HG03460 (cell line): ENCODE data around the gene SIGMAR1.
A peak's percentile ranks its signal among the peaks of the same experiment; 100 is the strongest.
"Not testable (repeated sequence)": the region's sequence is repeated elsewhere in the genome, so short reads cannot be mapped to it uniquely, and the experiment has no call there.

Experiments
- ATAC-seq: cut with Tn5 transposase; IDR thresholded peaks from one replicate; pipeline ENCODE4 v1.9.1; 2021; ENCODE audit not compliant: unreplicated experiment

Gene SIGMAR1

DNA sequence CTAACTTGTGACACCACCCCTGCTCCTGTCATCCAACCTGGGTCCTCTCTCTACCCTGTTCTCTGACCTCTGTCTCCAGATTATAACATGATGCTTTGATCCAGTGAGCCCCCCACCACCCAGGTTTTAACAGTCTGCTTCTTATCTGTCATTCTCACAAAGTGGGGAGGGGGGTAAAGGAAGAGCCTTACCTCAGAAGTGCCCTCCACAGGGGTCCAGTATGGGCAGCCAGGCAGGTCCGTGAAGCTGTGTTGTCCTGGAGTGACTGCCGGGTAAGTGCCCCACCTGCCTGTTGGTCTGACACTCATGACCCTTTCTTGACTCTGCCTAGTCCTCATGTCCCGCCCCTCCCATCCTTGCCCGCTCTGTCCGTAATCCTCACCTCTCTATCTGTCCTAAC lies 17.8 kb upstream of the SIGMAR1 start:
- ATAC-seq = no peak

DNA sequence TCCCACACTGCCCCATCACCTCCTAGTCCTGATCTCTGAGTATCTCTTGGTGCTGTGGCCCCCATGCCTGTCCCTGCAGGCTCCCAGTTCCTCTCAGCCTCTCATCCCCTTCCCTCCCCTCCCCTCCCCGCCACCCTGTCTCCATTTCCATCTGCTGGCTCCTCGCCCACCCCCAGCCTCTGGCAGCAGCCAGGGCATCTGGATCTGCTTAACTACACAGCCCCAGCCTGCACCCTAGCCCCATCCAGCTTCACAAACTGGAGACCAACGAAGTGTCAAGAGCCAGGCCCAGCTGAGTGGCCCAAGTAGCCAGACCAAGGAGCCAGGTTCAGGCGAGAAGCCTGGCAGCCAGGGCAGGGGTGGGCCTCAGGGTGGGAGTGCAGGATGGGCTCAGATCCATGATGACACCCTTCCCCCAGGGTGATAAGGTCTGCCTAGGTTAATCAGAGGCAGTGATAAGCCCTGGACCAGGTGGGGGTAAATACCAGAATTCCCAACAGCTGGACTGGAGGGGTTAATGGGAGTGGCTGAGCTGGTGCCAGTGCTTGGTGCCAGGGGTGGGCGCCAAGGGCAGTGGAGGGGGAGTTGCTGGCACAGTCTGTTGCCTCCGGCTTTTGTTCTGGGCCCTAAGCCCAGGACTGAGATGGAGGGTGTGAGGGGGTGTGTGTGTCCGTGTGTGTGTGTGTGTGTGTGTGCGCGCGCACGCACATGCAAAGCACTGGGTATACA lies 16.9 kb upstream of the SIGMAR1 start:
- no peak for ATAC-seq

- ATAC-seq = no peak
Observed at GRCh38 chr9:34653151-34654072, 15.8 kb upstream of the SIGMAR1 start.

GRCh38 chr9:34652602-34653000 lies 15.0 kb upstream of the SIGMAR1 start:
- no peak for ATAC-seq

DNA sequence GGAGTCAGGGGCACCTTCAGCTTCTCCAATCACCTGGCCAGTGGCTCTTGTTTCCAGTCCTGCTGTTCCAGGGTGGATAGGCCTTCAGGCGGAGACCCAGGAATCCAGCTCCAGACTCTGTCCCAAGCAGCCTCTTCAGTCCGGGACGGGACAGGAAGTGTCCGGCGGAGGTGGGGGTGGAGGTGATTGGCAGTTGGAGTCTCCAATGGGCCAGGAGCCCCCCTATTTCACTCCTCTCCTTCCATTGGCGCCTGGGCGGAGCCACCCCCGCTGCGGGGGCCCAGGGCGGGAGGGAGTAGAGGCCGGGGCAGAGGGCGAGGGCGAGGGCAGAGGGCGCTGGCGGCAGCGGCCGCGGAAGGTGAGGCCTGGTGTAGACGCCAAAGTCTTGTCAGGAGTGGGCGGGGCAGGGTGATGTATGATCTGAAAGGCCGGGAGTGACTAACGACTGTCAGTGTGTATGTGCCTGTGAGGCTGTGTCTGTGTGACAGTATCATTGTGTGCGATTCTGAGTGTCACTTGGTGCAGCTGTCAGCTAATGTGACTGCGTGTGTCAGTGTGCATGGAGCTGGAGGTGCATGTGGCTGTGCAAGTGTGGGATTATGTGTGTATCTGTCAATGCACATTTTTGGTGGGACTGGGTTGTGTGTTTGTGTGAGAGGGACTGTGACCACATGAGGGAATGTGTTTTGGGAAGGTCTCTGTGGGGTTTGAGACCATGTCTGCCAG lies 14.5 kb upstream of the SIGMAR1 start, which contains the start of gene IL11RA:
Gene IL11RA (plus strand): TSS at position 310 of the 726 bp plus-strand sequence. CDS start 3,033 bp downstream, outside the sequence.
- no peak for ATAC-seq

DNA sequence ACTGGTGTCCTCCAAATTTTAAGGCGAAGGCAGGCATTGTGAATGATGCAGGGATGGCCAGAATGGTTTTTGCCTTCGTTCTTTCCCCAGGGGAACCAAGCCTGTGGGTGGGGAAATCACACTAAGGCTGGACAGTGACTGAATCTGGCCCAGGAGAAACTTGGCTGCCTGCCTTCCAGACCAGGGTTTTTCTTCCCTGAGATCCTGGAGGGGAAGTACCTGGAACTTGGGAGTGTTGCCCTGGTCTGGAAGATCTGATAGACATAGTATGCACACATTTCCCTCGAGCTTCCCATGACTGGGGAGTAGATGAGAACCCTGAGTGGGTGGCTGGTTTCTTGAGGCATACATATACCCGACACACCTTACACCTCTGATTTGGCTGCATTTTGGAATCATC lies 13.7 kb upstream of the SIGMAR1 start:
- ATAC-seq = no peak

GRCh38 chr9:34650816-34651215 lies 13.2 kb upstream of the SIGMAR1 start:
- ATAC-seq = no peak

GRCh38 chr9:34648673-34649072 lies 11.1 kb upstream of the SIGMAR1 start:
- no peak for ATAC-seq

GRCh38 chr9:34647651-34648050 lies 10.1 kb upstream of the SIGMAR1 start:
- ATAC-seq = no peak

- ATAC-seq = peak; percentile 17
Observed at GRCh38 chr9:34647084-34647403, 9.5 kb upstream of the SIGMAR1 start.

GRCh38 chr9:34646211-34647083 lies 8.9 kb upstream of the SIGMAR1 start, which contains the start of gene GALT:
Gene GALT, plus strand, starts transcription at chr9:34646675. Its CDS starts 30 bp downstream, at chr9:34646705.
- ATAC-seq = peak; percentile 84

DNA sequence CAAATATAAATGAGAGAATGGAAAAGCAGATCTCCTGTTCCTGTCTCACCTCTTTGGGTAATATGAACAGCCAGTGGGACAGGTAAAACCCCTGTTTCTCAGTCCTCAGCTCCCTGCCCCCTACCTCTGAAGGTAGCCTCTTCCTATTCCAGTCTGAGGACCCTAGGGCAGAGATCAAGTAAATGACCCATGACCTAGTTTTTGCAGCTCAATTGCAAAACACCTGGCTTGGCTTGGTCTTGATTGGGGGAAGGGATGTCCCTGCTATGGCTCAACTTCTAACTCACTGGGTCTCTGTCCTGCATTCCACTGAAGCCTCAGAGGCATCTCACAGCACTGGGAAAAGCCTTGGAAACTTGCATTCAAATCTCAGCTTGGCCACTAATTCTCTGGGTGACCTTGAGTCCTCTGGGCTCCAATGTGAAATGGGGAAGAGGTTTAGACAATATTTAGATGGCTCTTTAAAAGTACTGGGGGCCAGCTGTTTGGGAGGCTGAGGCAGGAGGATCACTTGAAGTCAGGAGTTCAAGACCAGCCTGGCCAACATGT lies 7.3 kb upstream of the SIGMAR1 start:
- ATAC-seq = no peak

DNA sequence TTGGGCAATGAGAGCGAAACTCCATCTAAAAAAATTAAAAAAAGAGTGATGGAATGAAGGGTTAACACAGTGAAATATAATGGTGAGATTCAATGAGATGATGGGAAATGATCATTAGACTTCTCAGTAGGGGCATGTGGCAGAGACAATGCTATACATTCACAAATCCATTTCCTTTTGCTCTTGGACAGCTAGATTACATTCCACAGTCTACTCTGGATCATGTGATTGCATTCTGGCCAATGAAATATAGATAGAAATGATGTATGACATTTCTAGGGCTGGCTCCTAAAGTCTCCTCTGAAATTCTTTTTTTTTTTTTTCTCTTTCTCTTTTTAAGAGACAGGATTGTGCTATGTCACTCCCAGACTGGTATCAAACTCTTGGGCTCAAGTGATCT lies 5.1 kb upstream of the SIGMAR1 start:
- ATAC-seq = no peak

- not testable (repeated sequence) for ATAC-seq
Observed at GRCh38 chr9:34639322-34639721, 1.7 kb upstream of the SIGMAR1 start.

GRCh38 chr9:34638138-34638445 lies 505 bp upstream of the SIGMAR1 start:
- ATAC-seq = no peak

DNA sequence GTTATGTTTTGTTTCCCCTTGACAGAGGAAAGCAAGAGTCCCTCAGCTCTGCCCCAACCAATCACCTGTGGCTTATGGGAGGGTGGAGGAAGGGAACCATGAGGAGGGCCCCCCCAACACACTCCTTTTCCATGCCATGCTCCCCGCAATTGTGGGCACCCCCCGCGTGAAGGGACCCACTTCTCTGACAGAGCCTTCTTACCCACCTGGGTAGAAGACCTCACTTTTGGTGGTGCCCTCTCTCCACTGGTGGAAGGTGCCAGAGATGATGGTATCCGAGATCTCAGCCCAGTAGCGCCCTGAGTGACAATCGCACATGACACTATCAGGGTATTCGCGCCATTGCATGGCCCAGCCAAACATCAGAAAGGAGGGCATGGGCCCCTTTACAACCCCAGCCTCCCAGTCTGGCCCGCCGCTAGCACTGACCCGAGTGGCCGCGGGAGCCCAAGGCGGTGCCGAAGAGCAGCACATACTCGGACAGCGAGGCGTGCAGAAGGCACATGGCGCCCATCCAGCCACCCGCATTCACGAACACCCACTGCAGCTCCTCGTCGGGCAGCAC lies 714 bp downstream of the SIGMAR1 start:
- ATAC-seq = no peak

DNA sequence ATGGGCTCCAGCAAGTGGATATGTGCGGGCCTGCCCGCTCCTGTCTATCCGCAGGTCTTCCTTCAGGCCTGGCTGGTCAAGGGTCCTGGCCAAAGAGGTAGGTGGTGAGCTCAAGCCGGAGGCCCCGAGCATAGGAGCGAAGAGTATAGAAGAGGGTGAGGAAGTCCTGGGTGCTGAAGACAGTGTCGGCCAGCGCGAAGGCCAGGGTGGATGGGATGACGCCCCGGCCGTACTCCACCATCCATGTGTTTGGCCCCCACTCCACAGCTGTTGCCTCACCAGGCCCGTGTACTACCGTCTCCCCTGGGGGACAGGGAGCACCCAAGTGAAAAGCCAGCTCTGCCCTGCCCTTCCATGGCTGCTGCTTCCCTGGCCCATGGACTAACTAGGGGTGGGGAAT lies 2.0 kb downstream of the SIGMAR1 start:
- no peak for ATAC-seq

GRCh38 chr9:34634551-34635248 lies 2.9 kb downstream of the SIGMAR1 start:
- ATAC-seq = no peak

- ATAC-seq = no peak
Observed at GRCh38 chr9:34633851-34634550, 3.6 kb downstream of the SIGMAR1 start.
